Measurements from ENCODE around the gene NPBWR2. TPM values are rescaled to one million over a fixed set of nuclear protein-coding genes. Genes with fewer than 3 reads are reported as not detected.

Gene NPBWR2
- total RNA-seq, 2 donors from 2014 or later = not detected

DNA sequence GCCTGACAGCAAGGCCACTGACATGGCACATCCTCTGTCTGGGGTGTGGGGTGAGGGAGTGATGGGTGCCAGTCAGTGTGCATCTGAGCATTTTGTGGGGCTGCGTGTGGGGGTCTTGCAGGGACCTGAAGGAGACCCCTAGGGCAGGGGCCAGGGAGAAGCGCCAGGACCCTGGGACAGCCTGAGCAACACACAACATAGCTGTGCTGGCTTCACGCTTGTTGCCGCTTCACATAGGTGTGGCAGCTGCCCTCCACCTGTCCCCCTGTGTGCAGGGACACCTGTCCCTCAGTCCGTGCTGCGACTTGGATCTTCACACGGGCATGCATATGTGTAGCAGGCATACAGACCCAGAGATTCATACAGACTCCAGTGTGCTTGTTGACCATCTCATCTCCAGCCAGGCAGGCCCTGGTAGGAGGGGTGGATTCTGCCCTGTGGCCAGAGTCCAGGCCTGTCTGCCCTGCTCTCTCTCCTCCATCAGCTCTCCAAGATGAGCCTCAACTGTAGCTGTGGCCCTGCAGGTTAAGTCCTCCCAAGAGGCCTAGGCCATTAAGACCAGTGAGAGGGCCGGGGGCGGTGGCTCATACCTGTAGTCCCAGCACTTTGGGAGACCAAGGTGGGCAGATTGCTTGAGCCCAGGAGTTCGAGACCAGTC, 3.2 kb upstream of the NPBWR2 start:
- TF ChIP-seq CTCF (IDR thresholded peaks at IDR 0.05) = no peak
- Histone ChIP-seq H3K9me3 (no peaks in the 10 kb centered on the region), H3K4me1 (no peaks in the 10 kb centered on the region), H3K4me3 (no peak overlapping the region), H3K27me3 (no peaks in the 10 kb centered on the region), H3K27ac (no peak overlapping the region), H3K36me3 (no peaks in the 10 kb centered on the region)
- DNase-seq (ENCODE audit: low spot score) = peak; percentile 55

GRCh38 chr20:64109831-64110391, 2.5 kb upstream of the NPBWR2 start:
- no peak for TF ChIP-seq CTCF (IDR thresholded peaks at IDR 0.05)
- H3K4me3 ChIP-seq = no peak overlapping the region
- peak; percentile 54 for DNase-seq (ENCODE audit: low spot score)
- H3K27me3 ChIP-seq = no peaks in the 10 kb centered on the region
- H3K27ac ChIP-seq = no peak overlapping the region
- H3K36me3 ChIP-seq = no peaks in the 10 kb centered on the region
- no peaks in the 10 kb centered on the region for H3K4me1 ChIP-seq
- H3K9me3 ChIP-seq = no peaks in the 10 kb centered on the region

GRCh38 chr20:64108731-64109681, 1.6 kb upstream of the NPBWR2 start:
- DNase-seq (ENCODE audit: low spot score) = peak; percentile 30
- no peaks in the 10 kb centered on the region for H3K27me3 ChIP-seq
- H3K4me3 ChIP-seq = no peak overlapping the region
- H3K9me3 ChIP-seq = no peaks in the 10 kb centered on the region
- no peaks in the 10 kb centered on the region for H3K36me3 ChIP-seq
- no peaks in the 10 kb centered on the region for H3K4me1 ChIP-seq
- H3K27ac ChIP-seq = no peak overlapping the region
- TF ChIP-seq CTCF (IDR thresholded peaks at IDR 0.05) = no peak

GRCh38 chr20:64107736-64108457, 532 bp upstream of the NPBWR2 start:
- H3K27ac ChIP-seq = no peak overlapping the region
- no peaks in the 10 kb centered on the region for H3K36me3 ChIP-seq
- no peak for TF ChIP-seq CTCF (IDR thresholded peaks at IDR 0.05)
- no peak overlapping the region for H3K4me3 ChIP-seq
- H3K4me1 ChIP-seq = no peaks in the 10 kb centered on the region
- no peak for DNase-seq (ENCODE audit: low spot score)
- H3K9me3 ChIP-seq = no peaks in the 10 kb centered on the region
- H3K27me3 ChIP-seq = no peaks in the 10 kb centered on the region

DNA sequence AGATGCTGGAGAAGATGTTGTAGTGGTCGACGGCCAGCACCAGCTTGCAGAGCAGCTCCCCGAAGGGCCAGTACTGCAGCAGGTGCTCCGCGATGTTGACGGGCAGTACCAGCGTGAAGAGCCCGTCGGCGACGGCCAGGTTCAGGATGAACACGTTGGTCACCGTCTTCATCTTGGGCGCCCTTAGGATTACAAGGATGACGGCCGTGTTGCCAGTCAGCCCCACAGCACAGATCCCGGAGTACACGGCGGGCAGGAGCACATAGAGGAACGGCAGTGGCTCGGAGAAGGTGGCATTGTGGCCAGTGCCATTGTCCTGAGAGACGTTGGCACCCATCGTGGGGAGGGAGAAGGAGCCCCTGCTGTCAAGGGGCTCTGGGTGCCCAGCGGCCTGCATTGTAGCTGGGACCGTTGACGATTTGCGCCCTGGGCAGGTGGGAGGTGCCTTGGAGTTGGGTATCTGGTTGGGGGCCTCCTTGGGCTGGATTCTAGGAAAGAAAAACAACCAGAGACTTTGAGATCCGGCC, 867 bp downstream of the NPBWR2 start:
- Histone ChIP-seq H3K27ac (no peak overlapping the region), H3K9me3 (no peaks in the 10 kb centered on the region), H3K4me1 (peaks cover 0 to 12% of the 10 kb centered on the region in 2 donors), H3K4me3 (no peak overlapping the region), H3K36me3 (no peaks in the 10 kb centered on the region), H3K27me3 (no peaks in the 10 kb centered on the region)
- DNase-seq (ENCODE audit: low spot score) = no peak
- TF ChIP-seq CTCF (IDR thresholded peaks at IDR 0.05) = no peak
